Measurements from ENCODE around the gene APBA2. TPM values are rescaled to one million over a fixed set of nuclear protein-coding genes. Genes with fewer than 3 reads are reported as not detected.
A peak's percentile ranks its signal among the peaks of the same experiment; 100 is the strongest.

Gene APBA2
- polyA plus RNA-seq, 2 of the 4 experiments (the other 2 are of a cell fraction): 11.4 to 12.6 TPM

GRCh38 chr15:29014493-29014892, 128.7 kb downstream of the APBA2 start:
- 18% methylated on average over 1 of the region's 1 CpG for WGBS (ENCODE audit: missing lambda C conversion rate)
- no peaks in the 10 kb centered on the region for H3K9me3 ChIP-seq
- CTCF ChIA-PET: interaction anchor here (0.9 to 1.6 kb wide), 2 partner anchors 75 to 79 kb away, joined by 3 to 4 read pairs; no protein-coding TSS in a partner anchor

GRCh38 chr15:29016518-29016917, 130.7 kb downstream of the APBA2 start:
- Histone ChIP-seq H3K4me3 (no peak overlapping the region), H3K27ac (no peak overlapping the region), H3K4me2 (no peak overlapping the region), H3K9me3 (no peaks in the 10 kb centered on the region), H3K4me1 (peaks cover 4% of the 10 kb centered on the region; the same call in 1 of the 3 replicates)
- ATAC-seq (no peak), FAIRE-seq (no peak), DNase-seq (ENCODE audit: low read depth in 1 of 2, low spot score in 1 of 2) (no peak)
- TF ChIP-seq TP53 (CRISPR knock-in tag; IDR thresholded peaks at IDR 0.05): no peak
- TF ChIP-seq PHF8 (IDR thresholded peaks at IDR 0.05; ENCODE audit: borderline replicate concordance, low read depth): no peak
- no peak for TF ChIP-seq CEBPB (IDR thresholded peaks at IDR 0.05)
- no peak for TF ChIP-seq HOXA7 (CRISPR knock-in tag; IDR thresholded peaks at IDR 0.05)
- 77% methylated on average over 3 of the region's 3 CpGs for WGBS (ENCODE audit: missing lambda C conversion rate)
- ChIA-PET POLR2A (no interaction called here), CTCF (interaction anchor here (1.0 kb wide), 1 partner anchor 38 kb away, joined by 3 read pairs; no protein-coding TSS in a partner anchor)

More at GRCh38 chr15:29014493-29014892, 128.7 kb downstream of the APBA2 start:
- Histone ChIP-seq H3K27ac (no peak overlapping the region), H3K4me2 (no peak overlapping the region), H3K4me3 (no peak overlapping the region), H3K4me1 (peaks cover 4% of the 10 kb centered on the region; the same call in 1 of the 3 replicates)
- FAIRE-seq: no peak
- no peak for TF ChIP-seq BCL3 (IDR thresholded peaks at IDR 0.05)
- POLR2A ChIA-PET: no interaction called here
- no peak for ATAC-seq
- DNase-seq (ENCODE audit: low read depth in 1 of 2, low spot score in 1 of 2): no peak

GRCh38 chr15:29018120-29018805, 132.5 kb downstream of the APBA2 start:
- Histone ChIP-seq H3K4me1 (peaks cover 4% of the 10 kb centered on the region; the same call in 1 of the 3 replicates), H3K27ac (no peak overlapping the region), H3K4me3 (no peak overlapping the region), H3K4me2 (no peak overlapping the region), H3K9me3 (no peaks in the 10 kb centered on the region)
- FAIRE-seq (no peak), DNase-seq (ENCODE audit: low read depth in 1 of 2, low spot score in 1 of 2) (no peak), ATAC-seq (peak in 1 of 2 experiments; percentile 74; a peak in 5 of 6 replicates)
- TF ChIP-seq PHF8 (IDR thresholded peaks at IDR 0.05; ENCODE audit: borderline replicate concordance, low read depth) (no peak), MAFK (IDR thresholded peaks at IDR 0.05; ENCODE audit: partially characterized antibody) (peak; percentile 27)
- TF ChIP-seq, protein P1, sequence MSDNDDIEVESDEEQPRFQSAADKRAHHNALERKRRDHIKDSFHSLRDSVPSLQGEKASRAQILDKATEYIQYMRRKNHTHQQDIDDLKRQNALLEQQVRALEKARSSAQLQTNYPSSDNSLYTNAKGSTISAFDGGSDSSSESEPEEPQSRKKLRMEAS (IDR thresholded peaks at IDR 0.05): no peak
- WGBS (ENCODE audit: missing lambda C conversion rate): 91% methylated on average over 8 of the region's 8 CpGs
- ChIA-PET CTCF (no interaction called here), POLR2A (no interaction called here)

GRCh38 chr15:29018995-29019976, 133.5 kb downstream of the APBA2 start:
- H3K4me1 ChIP-seq: no peaks in the 10 kb centered on the region
- TF ChIP-seq FOSL2 (IDR thresholded peaks at IDR 0.05) (no peak), FOSL2 (CRISPR knock-in tag; IDR thresholded peaks at IDR 0.05) (no peak), CHD4 (IDR thresholded peaks at IDR 0.05; ENCODE audit: borderline replicate concordance) (no peak), MAFK (IDR thresholded peaks at IDR 0.05; ENCODE audit: partially characterized antibody) (no peak), NPAS2 (CRISPR knock-in tag; IDR thresholded peaks at IDR 0.05; ENCODE audit: borderline replicate concordance) (no peak), RCOR1 (IDR thresholded peaks at IDR 0.05; ENCODE audit: low read depth, low read length) (no peak), FOSB (CRISPR knock-in tag; IDR thresholded peaks at IDR 0.05) (no peak)
- TF ChIP-seq, protein P2, sequence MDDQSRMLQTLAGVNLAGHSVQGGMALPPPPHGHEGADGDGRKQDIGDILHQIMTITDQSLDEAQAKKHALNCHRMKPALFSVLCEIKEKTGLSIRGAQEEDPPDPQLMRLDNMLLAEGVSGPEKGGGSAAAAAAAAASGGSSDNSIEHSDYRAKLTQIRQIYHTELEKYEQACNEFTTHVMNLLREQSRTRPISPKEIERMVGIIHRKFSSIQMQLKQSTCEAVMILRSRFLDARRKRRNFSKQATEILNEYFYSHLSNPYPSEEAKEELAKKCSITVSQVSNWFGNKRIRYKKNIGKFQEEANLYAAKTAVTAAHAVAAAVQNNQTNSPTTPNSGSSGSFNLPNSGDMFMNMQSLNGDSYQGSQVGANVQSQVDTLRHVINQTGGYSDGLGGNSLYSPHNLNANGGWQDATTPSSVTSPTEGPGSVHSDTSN (IDR thresholded peaks at IDR 0.05): no peak
- TF ChIP-seq, protein P3, sequence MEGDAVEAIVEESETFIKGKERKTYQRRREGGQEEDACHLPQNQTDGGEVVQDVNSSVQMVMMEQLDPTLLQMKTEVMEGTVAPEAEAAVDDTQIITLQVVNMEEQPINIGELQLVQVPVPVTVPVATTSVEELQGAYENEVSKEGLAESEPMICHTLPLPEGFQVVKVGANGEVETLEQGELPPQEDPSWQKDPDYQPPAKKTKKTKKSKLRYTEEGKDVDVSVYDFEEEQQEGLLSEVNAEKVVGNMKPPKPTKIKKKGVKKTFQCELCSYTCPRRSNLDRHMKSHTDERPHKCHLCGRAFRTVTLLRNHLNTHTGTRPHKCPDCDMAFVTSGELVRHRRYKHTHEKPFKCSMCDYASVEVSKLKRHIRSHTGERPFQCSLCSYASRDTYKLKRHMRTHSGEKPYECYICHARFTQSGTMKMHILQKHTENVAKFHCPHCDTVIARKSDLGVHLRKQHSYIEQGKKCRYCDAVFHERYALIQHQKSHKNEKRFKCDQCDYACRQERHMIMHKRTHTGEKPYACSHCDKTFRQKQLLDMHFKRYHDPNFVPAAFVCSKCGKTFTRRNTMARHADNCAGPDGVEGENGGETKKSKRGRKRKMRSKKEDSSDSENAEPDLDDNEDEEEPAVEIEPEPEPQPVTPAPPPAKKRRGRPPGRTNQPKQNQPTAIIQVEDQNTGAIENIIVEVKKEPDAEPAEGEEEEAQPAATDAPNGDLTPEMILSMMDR (IDR thresholded peaks at IDR 0.05): no peak
- H3K9me3 ChIP-seq: no peaks in the 10 kb centered on the region
- no peak overlapping the region for H3K4me2 ChIP-seq
- WGBS (ENCODE audit: missing lambda C conversion rate): 78% methylated on average over 9 of the region's 9 CpGs
- FAIRE-seq: no peak
- ATAC-seq: peak in 1 of 2 experiments; percentile 28; a peak in 3 of 6 replicates
- H3K4me3 ChIP-seq: no peak overlapping the region
- POLR2A ChIA-PET: no interaction called here
- DNase-seq (ENCODE audit: low read depth in 1 of 2, low spot score in 1 of 2): no peak
- CTCF ChIA-PET: no interaction called here
- H3K27ac ChIP-seq: no peak overlapping the region
